Measurements from ENCODE around the gene XYLT1.

DNA sequence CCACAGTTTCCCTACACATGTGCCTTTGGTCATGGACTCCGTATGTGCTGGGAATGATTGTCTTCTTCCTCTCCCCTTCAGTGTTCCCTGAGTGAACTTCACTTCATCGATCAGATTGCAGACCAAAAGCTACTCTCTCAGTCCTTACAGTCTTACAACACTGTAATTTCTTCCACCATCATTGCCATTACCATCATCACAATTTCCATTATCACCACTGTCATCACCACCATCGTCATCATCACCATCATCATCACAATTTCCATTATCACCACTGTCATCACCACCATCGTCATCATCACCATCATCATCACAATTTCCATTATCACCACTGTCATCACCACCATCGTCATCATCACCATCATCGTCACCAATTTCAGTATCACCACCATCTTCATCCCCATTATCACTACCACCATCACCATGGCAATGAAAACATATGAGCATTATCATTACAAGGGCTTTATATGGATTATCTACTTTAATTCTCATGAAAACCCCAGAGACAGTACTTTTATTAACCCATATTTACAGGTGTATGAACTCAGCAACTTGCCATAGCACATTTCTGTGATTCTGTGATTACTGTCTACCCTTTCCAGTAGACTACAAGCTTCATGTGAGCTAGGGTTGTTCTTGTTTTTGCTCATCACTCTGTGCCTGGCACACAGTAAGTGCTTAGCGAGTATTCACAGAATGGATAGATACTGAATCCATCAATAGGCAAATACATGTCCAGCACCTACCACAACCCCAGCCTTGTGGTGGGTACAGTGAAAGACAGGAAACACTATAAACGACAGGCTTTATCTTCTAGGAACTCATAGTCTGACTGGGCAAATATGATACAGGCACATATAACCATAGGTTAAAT lies 327.0 kb downstream of the XYLT1 start:
- TF ChIP-seq, protein P1, sequence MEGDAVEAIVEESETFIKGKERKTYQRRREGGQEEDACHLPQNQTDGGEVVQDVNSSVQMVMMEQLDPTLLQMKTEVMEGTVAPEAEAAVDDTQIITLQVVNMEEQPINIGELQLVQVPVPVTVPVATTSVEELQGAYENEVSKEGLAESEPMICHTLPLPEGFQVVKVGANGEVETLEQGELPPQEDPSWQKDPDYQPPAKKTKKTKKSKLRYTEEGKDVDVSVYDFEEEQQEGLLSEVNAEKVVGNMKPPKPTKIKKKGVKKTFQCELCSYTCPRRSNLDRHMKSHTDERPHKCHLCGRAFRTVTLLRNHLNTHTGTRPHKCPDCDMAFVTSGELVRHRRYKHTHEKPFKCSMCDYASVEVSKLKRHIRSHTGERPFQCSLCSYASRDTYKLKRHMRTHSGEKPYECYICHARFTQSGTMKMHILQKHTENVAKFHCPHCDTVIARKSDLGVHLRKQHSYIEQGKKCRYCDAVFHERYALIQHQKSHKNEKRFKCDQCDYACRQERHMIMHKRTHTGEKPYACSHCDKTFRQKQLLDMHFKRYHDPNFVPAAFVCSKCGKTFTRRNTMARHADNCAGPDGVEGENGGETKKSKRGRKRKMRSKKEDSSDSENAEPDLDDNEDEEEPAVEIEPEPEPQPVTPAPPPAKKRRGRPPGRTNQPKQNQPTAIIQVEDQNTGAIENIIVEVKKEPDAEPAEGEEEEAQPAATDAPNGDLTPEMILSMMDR (IDR thresholded peaks at IDR 0.05; ENCODE audit: low read depth, low read length, poor library complexity, severe bottlenecking) = no peak
- TF ChIP-seq EZH2phosphoT487 (IDR thresholded peaks at IDR 0.05; ENCODE audit: borderline replicate concordance, low read length) = no peak

Measured in DOHH2 (cell line).